Astrocyte (in vitro differentiated cells and primary cell): Measurements from ENCODE around the gene NCBP3.

Experiments
- EZH2 ChIP-seq: IDR thresholded peaks from 2 replicates; pipeline ENCODE4 v1.6.1; 2012; ENCODE audit warnings: mild to moderate bottlenecking, low read length, inconsistent platforms; ENCODE audit not compliant: insufficient read depth
- TF ChIP-seq, protein P1 (sequence below): IDR thresholded peaks from 2 replicates; pipeline ENCODE4 v1.5.1; 2011; ENCODE audit warnings: low read depth, mild to moderate bottlenecking, inconsistent platforms, low read length, moderate library complexity; ENCODE audit not compliant: insufficient read depth

DNA sequence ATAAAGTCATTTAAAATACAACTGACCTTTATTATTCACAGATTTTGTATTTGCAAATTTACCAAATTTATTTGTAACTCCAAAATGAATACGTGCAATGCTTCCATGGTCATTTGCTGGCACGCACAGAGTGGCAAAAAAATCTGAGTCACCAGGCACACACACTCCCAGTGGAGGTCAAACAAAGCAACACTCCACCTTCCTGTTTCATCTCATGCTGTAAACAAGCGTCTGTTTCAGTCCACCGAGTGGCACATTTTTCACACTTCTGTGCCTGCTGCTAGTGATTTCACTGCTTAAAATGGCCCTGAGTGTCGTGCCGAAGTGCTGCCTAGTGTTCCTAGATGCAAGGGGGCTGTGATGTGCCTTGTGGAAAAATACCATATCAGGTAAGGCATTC, 27.3 kb downstream of the NCBP3 start:
- TF ChIP-seq, protein P1, sequence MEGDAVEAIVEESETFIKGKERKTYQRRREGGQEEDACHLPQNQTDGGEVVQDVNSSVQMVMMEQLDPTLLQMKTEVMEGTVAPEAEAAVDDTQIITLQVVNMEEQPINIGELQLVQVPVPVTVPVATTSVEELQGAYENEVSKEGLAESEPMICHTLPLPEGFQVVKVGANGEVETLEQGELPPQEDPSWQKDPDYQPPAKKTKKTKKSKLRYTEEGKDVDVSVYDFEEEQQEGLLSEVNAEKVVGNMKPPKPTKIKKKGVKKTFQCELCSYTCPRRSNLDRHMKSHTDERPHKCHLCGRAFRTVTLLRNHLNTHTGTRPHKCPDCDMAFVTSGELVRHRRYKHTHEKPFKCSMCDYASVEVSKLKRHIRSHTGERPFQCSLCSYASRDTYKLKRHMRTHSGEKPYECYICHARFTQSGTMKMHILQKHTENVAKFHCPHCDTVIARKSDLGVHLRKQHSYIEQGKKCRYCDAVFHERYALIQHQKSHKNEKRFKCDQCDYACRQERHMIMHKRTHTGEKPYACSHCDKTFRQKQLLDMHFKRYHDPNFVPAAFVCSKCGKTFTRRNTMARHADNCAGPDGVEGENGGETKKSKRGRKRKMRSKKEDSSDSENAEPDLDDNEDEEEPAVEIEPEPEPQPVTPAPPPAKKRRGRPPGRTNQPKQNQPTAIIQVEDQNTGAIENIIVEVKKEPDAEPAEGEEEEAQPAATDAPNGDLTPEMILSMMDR: no peak
- TF ChIP-seq EZH2: no peak
